BJ (cell line): ENCODE data around the gene KCNK5. TPM values are rescaled to one million over a fixed set of nuclear protein-coding genes. Genes with fewer than 3 reads are reported as not detected.

Experiments
- CTCF ChIA-PET: fragments of 350-600 bp; formaldehyde crosslinking; extraction: SDS; loops from one replicate; lab custom pipeline; 2021; ENCODE audit warnings: antibody characterized with exemption, inconsistent platforms; lab: Yijun Ruan, JAX
- POLR2A ChIA-PET: fragments of 300-600 bp; sonication (Branson Sonifier 250); formaldehyde crosslinking; extraction: SDS; loops from one replicate; lab custom pipeline; 2021; ENCODE audit warnings: antibody characterized with exemption; lab: Charles Lee
- DNase-seq: peaks from one replicate; pipeline ENCODE4 v3.0.0-alpha.2; 2011; ENCODE audit warnings: low read depth
- H3K27me3 ChIP-seq: 2 replicates; pipeline ENCODE4 v1.6.0; 2011; ENCODE audit warnings: low read length; ENCODE audit not compliant: control insufficient read depth, insufficient read depth
- H3K36me3 ChIP-seq: 2 replicates; pipeline ENCODE4 v1.5.1; 2011; ENCODE audit warnings: low read length; ENCODE audit not compliant: control insufficient read depth, insufficient read depth
- H3K4me3 ChIP-seq: 2 replicates; pipeline ENCODE4 v1.5.1; 2011; ENCODE audit warnings: low read depth, mild to moderate bottlenecking, control low read depth, low read length
- CTCF ChIP-seq: IDR thresholded peaks from 2 replicates; pipeline ENCODE4 v1.5.1; 2011; ENCODE audit warnings: low read depth, mild to moderate bottlenecking, control low read depth, inconsistent platforms, low read length, moderate library complexity; ENCODE audit not compliant: insufficient read depth
- polyA plus RNA-seq: library from polyadenylated mRNA; depleted of rRNA; stranded (reverse); fragments of >200 nt; gene quantifications from 2 replicates; pipeline ENCODE4 v1.2.3, GENCODE V29; 2011

KCNK5 gene
- polyA plus RNA-seq, 1 experiment, result not detected

DNA sequence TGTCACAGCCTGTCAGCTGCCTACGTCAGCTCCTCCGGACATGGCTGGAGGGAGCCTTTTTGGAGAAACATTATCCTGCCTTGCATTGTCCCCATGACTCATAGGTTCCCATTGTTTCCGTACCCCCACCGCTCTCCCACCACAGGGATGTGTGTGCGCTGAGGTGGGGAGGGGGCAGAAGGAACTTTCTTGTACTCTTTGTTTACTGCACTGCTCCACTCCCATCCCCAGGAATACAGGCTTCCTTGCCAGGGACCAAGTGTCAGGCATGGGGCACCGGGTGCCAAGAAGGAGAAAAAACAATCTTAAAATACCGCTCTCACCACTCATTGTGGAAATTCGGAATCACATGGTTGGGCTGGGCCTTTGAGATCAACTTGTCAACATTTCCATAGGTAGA lies 51.0 kb downstream of the KCNK5 start:
- H3K4me3 ChIP-seq, result no peak overlapping the region
- no peaks in the 10 kb centered on the region for H3K36me3 ChIP-seq
- CTCF ChIA-PET, result no interaction called here
- no peak for DNase-seq
- POLR2A ChIA-PET, result no interaction called here
- H3K27me3 ChIP-seq, result no peaks in the 10 kb centered on the region
- no peak for TF ChIP-seq CTCF

DNA sequence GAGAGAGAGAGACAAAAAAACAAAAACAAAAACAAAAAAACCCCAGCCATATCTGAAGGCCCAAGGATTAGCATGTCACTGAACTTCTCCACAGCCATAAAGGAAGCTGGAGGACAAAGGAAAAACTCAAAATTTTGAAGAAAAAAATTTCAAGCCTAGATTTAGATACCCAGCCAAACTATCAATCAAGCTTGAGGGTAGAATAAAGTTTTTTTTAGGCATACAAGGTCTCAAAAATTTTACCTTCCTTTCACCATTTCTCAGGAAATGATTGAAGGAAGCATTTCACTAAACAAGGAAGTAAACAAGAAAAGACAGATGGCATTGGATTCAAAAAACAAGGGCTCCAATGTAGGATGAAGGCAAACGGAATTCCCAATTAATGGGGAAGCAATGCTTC lies 52.1 kb downstream of the KCNK5 start:
- Histone ChIP-seq H3K27me3 (no peaks in the 10 kb centered on the region), H3K36me3 (no peaks in the 10 kb centered on the region), H3K4me3 (no peak overlapping the region)
- no peak for DNase-seq
- no peak for TF ChIP-seq CTCF
- ChIA-PET POLR2A (no interaction called here), CTCF (interaction anchor here (1.0 to 1.4 kb wide), 2 partner anchors 11 to 126 kb away, joined by 4 read pairs; no protein-coding TSS in a partner anchor)

- CTCF ChIA-PET, result no interaction called here
- POLR2A ChIA-PET, result no interaction called here
- no peak for DNase-seq
- Histone ChIP-seq H3K27me3 (no peaks in the 10 kb centered on the region; the same call in 1 of the 2 replicates), H3K4me3 (no peak overlapping the region), H3K36me3 (no peaks in the 10 kb centered on the region)
- TF ChIP-seq CTCF, result no peak
These were observed 56.0 kb downstream of the KCNK5 start for GRCh38 chr6:39173270-39173669.

DNA sequence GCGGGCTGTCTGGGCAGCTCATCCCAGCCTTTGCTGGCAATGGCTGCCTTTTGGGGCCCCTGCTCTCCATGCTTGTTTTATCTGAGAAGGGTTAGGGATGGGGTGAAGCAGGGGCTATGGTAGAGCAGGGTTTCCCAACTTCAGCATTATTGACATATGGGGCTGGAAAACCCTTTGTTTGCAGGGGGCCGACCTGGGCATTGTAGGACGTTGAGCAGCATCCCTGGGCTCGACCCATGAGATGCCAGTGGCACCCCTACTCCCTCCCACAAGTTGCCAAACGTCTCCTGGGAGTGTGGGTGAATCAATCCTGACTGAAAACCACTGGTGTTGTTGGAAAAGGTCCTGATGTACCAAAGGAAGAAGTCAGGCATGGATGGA lies 56.9 kb downstream of the KCNK5 start:
- CTCF ChIA-PET, result interaction anchor here (8.7 kb wide), 1 partner anchor 131 kb away, joined by 136 read pairs; no protein-coding TSS in a partner anchor
- POLR2A ChIA-PET, result no interaction called here

More for the DNA sequence above, 56.9 kb downstream of the KCNK5 start:
- H3K36me3 ChIP-seq, result no peaks in the 10 kb centered on the region
- no peaks in the 10 kb centered on the region; the same call in 1 of the 2 replicates for H3K27me3 ChIP-seq
- H3K4me3 ChIP-seq, result no peak overlapping the region
- DNase-seq, result no peak
- TF ChIP-seq CTCF, result no peak
